Retinal pigment epithelial cell (primary cell): ENCODE data around the gene OLFM2.

Experiments used
- DNase-seq: peaks from one replicate; pipeline ENCODE4 v3.0.0-alpha.2; 2010; ENCODE audit warnings: low read depth
- H3K4me3 ChIP-seq: 2 replicates; pipeline ENCODE4 v1.5.1; 2011; ENCODE audit warnings: mild to moderate bottlenecking, low read length, control low read depth, moderate library complexity
- TF ChIP-seq, protein P1 (sequence below): conservative IDR thresholded peaks from 2 replicates; pipeline ENCODE4 v1.5.1; 2011; ENCODE audit warnings: low read depth, low read length, control low read depth, inconsistent platforms

The OLFM2 gene

DNA sequence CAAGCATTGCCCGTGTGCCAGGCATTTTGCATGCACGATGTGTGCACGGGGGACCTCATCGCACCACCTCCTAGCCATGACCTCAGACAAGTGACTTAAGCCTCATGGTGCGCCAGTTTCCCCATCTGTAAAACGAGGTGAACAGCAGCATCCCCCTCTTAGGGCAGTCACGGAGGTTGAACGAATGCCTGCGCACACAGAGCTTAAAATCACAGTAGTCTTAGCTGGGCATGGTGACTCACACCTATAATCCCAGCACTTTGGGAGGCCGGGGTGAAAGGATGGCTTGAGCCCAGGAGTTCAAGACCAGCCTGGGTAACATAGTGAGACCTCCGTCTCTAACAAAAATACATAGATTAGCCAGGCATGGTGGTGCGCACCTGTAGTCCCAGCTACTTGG lies 52.6 kb downstream of the OLFM2 start:
- H3K4me3 ChIP-seq: no peak overlapping the region
- TF ChIP-seq, protein P1, sequence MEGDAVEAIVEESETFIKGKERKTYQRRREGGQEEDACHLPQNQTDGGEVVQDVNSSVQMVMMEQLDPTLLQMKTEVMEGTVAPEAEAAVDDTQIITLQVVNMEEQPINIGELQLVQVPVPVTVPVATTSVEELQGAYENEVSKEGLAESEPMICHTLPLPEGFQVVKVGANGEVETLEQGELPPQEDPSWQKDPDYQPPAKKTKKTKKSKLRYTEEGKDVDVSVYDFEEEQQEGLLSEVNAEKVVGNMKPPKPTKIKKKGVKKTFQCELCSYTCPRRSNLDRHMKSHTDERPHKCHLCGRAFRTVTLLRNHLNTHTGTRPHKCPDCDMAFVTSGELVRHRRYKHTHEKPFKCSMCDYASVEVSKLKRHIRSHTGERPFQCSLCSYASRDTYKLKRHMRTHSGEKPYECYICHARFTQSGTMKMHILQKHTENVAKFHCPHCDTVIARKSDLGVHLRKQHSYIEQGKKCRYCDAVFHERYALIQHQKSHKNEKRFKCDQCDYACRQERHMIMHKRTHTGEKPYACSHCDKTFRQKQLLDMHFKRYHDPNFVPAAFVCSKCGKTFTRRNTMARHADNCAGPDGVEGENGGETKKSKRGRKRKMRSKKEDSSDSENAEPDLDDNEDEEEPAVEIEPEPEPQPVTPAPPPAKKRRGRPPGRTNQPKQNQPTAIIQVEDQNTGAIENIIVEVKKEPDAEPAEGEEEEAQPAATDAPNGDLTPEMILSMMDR: no peak
- DNase-seq: no peak

DNA sequence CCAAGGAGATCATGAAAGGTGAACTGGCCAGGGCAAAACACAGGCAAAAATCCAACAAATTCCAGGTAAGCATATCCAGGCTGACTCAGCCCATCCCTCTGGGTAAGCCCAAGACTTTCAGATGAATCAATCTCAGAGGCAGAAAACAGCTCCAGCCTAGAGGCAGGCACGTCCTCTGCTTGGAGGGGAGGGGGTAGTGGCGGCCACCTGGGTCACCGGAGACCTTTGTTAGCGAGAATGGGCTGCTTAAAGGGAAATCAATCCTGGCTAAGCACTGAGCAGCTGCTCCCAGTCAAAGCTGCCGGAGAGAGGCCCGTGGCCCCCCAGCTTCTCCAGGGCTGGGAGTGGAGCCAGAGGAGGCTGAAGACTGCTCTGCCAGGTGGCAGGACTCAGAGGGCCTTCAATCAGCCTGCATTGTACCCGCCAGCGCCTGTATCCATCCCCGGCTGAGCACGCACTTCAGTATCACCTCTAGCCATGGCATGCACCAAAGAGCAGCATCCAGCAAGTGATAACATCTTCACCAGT lies 53.0 kb downstream of the OLFM2 start:
- DNase-seq: no peak
- TF ChIP-seq, protein P1: no peak
- no peak overlapping the region for H3K4me3 ChIP-seq

DNA sequence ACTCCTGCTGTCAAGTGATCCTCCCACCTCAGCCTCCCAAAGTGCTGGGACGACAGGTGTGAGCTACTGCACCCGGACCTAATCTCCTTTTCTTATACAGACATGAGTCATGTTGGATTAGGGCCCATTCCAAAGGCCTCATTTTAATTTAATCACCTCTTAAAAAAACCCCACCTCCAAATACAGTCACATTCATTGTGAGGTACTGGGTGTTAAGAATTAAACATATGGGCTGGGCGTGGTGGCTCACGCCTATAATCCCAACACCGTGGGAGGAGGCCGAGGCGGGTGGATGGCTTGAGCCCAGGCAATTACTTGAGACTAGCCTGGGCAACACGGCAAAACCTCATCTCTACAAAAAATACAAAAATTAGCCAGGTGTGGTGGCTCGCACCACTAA lies 54.6 kb downstream of the OLFM2 start:
- no peak overlapping the region for H3K4me3 ChIP-seq
- peak; percentile 36 for DNase-seq
- TF ChIP-seq, protein P1: no peak

DNA sequence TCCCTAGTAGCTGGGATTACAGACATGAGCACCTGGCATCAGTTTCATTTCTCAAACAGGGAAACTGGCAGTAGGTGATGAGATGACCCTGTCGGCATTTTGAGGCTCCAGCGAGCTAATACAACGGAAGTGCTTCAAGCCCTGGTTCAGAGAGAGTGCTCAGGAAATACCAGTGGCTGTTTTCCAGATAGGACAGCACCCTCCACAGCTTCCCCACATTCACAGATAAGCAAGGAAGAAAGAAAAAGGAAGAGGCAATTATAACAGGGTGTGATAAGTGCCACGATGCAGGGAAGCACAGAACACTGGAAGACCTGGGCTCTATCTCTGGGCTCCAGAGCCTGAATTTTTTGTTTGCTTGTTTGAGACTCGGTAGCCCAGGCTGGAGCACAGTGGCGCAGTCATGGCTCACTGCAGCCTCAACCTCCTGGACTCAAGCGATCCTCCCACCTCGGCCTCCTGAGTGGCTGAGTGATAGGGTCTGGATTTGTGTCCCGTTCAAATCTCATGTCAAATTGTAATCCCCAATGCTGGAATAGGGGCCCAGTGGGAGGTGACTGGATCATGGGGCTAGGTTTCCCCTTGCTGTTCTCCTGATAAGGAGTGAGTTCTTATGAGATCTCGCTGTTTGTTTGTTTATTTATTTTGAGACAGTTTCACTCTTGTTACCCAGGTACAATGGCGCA lies 57.7 kb downstream of the OLFM2 start:
- H3K4me3 ChIP-seq: no peak overlapping the region
- TF ChIP-seq, protein P1: no peak
- no peak for DNase-seq

DNA sequence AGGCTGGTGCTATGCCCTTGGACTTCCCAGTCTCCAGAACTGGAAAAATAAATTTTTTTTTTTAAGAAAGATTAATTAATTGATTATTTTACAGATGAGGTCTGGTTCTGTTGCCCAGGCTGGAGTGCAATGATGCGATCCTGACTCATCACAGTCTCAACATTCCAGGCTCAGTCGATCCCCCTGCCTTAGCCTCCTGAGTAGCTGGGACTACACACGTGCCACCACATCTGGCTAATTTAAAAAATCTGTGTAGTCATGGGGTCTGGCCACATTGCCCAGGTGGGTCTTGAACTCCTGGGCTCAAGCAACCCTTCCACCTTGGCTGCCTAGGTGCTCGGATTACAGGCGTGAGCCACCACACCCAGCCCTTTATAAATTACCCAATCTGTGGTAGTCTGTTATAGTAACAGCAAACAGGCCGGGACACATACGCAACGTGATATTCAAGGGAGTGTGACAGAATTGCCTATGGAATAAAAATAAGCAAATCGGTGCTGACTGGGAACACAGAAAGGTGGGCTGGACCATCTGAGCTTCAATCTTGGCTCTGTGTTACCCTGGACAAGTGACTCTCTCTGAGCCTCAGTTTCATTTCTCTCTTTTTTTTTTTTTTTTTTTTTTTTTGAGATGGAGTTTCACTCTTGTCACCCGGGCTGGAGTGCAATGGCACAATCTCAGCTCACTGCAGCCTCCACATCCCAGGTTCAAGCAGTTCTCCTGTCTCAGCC lies 58.4 kb downstream of the OLFM2 start:
- no peak for DNase-seq
- TF ChIP-seq, protein P1: no peak
- H3K4me3 ChIP-seq: no peak overlapping the region

- TF ChIP-seq, protein P1: no peak
- no peak for DNase-seq
Measured at GRCh38 chr19:9875796-9876195, 60.5 kb downstream of the OLFM2 start.

More at GRCh38 chr19:9875796-9876195, 60.5 kb downstream of the OLFM2 start:
- H3K4me3 ChIP-seq: no peak overlapping the region
